HL-60 (cell line): Measurements from ENCODE around the gene KRTAP19-3.

ENCODE experiments used
- DNase-seq, 2 experiments: peaks; one replicate each; pipeline ENCODE4 v3.0.0-alpha.2; 2010 to 2020; ENCODE audit warnings: low read depth in 1 of 2, low spot score in 1 of 2
- H3K27ac ChIP-seq: fragments of 250-450 bp; sonication (Bioruptor Pico); replicated peaks from 2 replicates; pipeline ENCODE4 v1.5.1; 2020; ENCODE audit warnings: mild to moderate bottlenecking, moderate library complexity
- H3K27me3 ChIP-seq: fragments of 250-450 bp; sonication (Bioruptor Pico); 2 replicates; pipeline ENCODE4 v1.5.1; 2021; ENCODE audit warnings: mild to moderate bottlenecking, moderate library complexity; ENCODE audit not compliant: insufficient read depth, poor library complexity, severe bottlenecking
- H3K4me3 ChIP-seq: replicated peaks from 2 replicates; pipeline ENCODE4 v1.5.1; 2011; ENCODE audit warnings: mild to moderate bottlenecking, control low read depth, low read length; ENCODE audit not compliant: insufficient read depth
- POLR2AphosphoS5 ChIP-seq: IDR thresholded peaks from 2 replicates; pipeline ENCODE4 v1.6.1; 2012; ENCODE audit warnings: low read depth
- REST ChIP-seq: IDR thresholded peaks from 2 replicates; pipeline ENCODE4 v1.6.1; 2012; ENCODE audit warnings: low read depth; ENCODE audit not compliant: insufficient replicate concordance
- SPI1 ChIP-seq: IDR thresholded peaks from 2 replicates; pipeline ENCODE4 v1.6.1; 2012; ENCODE audit warnings: low read depth, mild to moderate bottlenecking, borderline replicate concordance

KRTAP19-3 gene

GRCh38 chr21:30443226-30443625 lies 48.6 kb downstream of the KRTAP19-3 start:
- TF ChIP-seq REST, result no peak
- TF ChIP-seq POLR2AphosphoS5, result no peak
- no peak for TF ChIP-seq SPI1
- Histone ChIP-seq H3K27ac (no peak overlapping the region), H3K27me3 (no peaks in the 10 kb centered on the region), H3K4me3 (no peak overlapping the region)
- DNase-seq, result no peak
